ENCODE measurements around the gene ELAC1. TPM values are rescaled to one million over a fixed set of nuclear protein-coding genes. Genes with fewer than 3 reads are reported as not detected.

ELAC1 gene
- total and polyA plus RNA-seq, 2 of the 8 experiments (the other 6 are each of a cell fraction or from before 2014, with no cell fraction given) = 2.3 to 3.4 TPM

GRCh38 chr18:50970006-50970405, 2.2 kb downstream of the ELAC1 start:
- no peaks in the 10 kb centered on the region for H3K36me3 ChIP-seq (ENCODE audit: control insufficient read depth in 2 of 4, insufficient read depth in 4 of 4, low read length in 3 of 4)
- no peak overlapping the region for H3K23ac ChIP-seq (ENCODE audit: insufficient read length)
- no peaks in the 10 kb centered on the region for H3K79me1 ChIP-seq (ENCODE audit: low read depth, low read length)
- no peaks in the 10 kb centered on the region for H4K20me1 ChIP-seq (replicated peaks in 1 of 2; ENCODE audit: control insufficient read depth in 1 of 2, insufficient read depth in 2 of 2, low read length in 2 of 2)
- H3K18ac ChIP-seq (ENCODE audit: extremely low read depth, low read length) = no peak overlapping the region
- ChIA-PET POLR2A (ENCODE audit: partially characterized antibody) (interaction anchor here (1.3 kb wide), 1 partner anchor 23 kb away, joined by 3 read pairs; no protein-coding TSS in a partner anchor), CTCF (ENCODE audit: partially characterized antibody) (interaction anchor here (0.7 to 1.4 kb wide), 2 partner anchors 30 to 65 kb away, joined by 3 read pairs; no protein-coding TSS in a partner anchor)
- H4K5ac ChIP-seq (ENCODE audit: insufficient read length, low read depth, low read length) = no peak overlapping the region
- FAIRE-seq = no peak
- H2BK12ac ChIP-seq (ENCODE audit: low read depth, low read length) = no peak overlapping the region
- no peak overlapping the region for H3K56ac ChIP-seq (replicated peaks; ENCODE audit: insufficient read length, low read depth, low read length)
- H2AK5ac ChIP-seq (ENCODE audit: low read depth, low read length) = no peak overlapping the region
- H3K4ac ChIP-seq (replicated peaks; ENCODE audit: insufficient read length, low read depth, low read length) = no peak overlapping the region
- H3K4me2 ChIP-seq (ENCODE audit: insufficient read depth in 1 of 2, low read depth in 2 of 2, low read length in 2 of 2) = no peak overlapping the region; a peak in 1 of 4 replicates
- H2BK15ac ChIP-seq (ENCODE audit: low read length) = no peak overlapping the region
- no peak overlapping the region for H2BK120ac ChIP-seq (replicated peaks; ENCODE audit: low read depth, low read length)
- no peaks in the 10 kb centered on the region for H3K9me3 ChIP-seq (ENCODE audit: insufficient read depth in 2 of 2, low read depth in 1 of 2, low read length in 1 of 2)
- DNase-seq (ENCODE audit: low read depth in 1 of 2, low spot score in 2 of 2) = no peak
- 64% methylated on average over 2 of the region's 2 CpGs; no CpG with 5 or more reads in 1 of the 2 experiments for WGBS, 2 experiments (ENCODE audit: extremely low coverage in 1 of 2, insufficient coverage in 1 of 2, insufficient read length in 1 of 2, insufficient replicate concordance in 2 of 2, low coverage in 1 of 2, low lambda C conversion rate in 2 of 2, missing lambda C conversion rate in 1 of 2)
- TF ChIP-seq CTBP2 (IDR thresholded peaks at IDR 0.05; ENCODE audit: borderline replicate concordance, insufficient read depth, insufficient read length, low read length) (no peak), ASH2L (IDR thresholded peaks at IDR 0.05; ENCODE audit: low read length) (no peak)
- peaks cover 0 to 2% of the 10 kb centered on the region in 2 experiments; a peak in 1 of 4 replicates for H3K79me2 ChIP-seq (ENCODE audit: control insufficient read depth in 1 of 2, insufficient read depth in 2 of 2, low read length in 2 of 2)
- H3K4me3 ChIP-seq (ENCODE audit: extremely low read depth in 1 of 4, insufficient read depth in 2 of 4, low read depth in 3 of 4, low read length in 4 of 4) = peak overlapping the region in 1 of 4 experiments; percentile 5; a peak in 1 of 8 replicates
- no peak overlapping the region for H2BK5ac ChIP-seq (ENCODE audit: low read depth, low read length)
- no peak overlapping the region for H3K14ac ChIP-seq (ENCODE audit: insufficient read length)
- no peak overlapping the region for H4K8ac ChIP-seq (ENCODE audit: extremely low read depth, insufficient read depth, low read length)
- no peak overlapping the region for H4K91ac ChIP-seq (replicated peaks; ENCODE audit: insufficient read length, low read length)
- H3K23me2 ChIP-seq (ENCODE audit: low read depth, low read length) = peaks cover 4% of the 10 kb centered on the region; the same call in 1 of the 2 replicates
- no peak overlapping the region for H2AFZ ChIP-seq (ENCODE audit: low read length)
- H3K27ac ChIP-seq (ENCODE audit: low read depth, low read length) = no peak overlapping the region
- no peak overlapping the region for H2BK20ac ChIP-seq (ENCODE audit: low read length)
- H3K4me1 ChIP-seq (replicated peaks in 1 of 4; ENCODE audit: control insufficient read depth in 3 of 4, insufficient read depth in 4 of 4, low read length in 3 of 4) = peaks cover 2 to 8% (median 4%) of the 10 kb centered on the region in 4 experiments; a peak in 5 of 7 replicates
- H3K27me3 ChIP-seq (replicated peaks in 1 of 4; ENCODE audit: control insufficient read depth in 3 of 4, extremely low read depth in 1 of 4, insufficient read depth in 3 of 4, low read length in 3 of 4) = no peaks in the 10 kb centered on the region
- H3K9ac ChIP-seq (replicated peaks in 1 of 4; ENCODE audit: extremely low read depth in 1 of 4, low read depth in 3 of 4, low read length in 3 of 4) = no peak overlapping the region

Data from H1 (cell line).